Mammary epithelial cell (primary cell): ENCODE data around the gene DGKZ.

Source experiments
- CTCF ChIP-seq, 2 donors: IDR thresholded peaks in 1 of 2; conservative IDR thresholded peaks in 1 of 2; 2 replicates each; pipeline ENCODE4 v1.5.1; 2011 to 2012; ENCODE audit warnings: inconsistent platforms in 2 of 2, low read length in 2 of 2, mild to moderate bottlenecking in 2 of 2, control low read depth in 1 of 2, low read depth in 1 of 2; ENCODE audit not compliant: insufficient read depth in 1 of 2; ENCODE audit errors: extremely low read depth in 1 of 2
- EZH2 ChIP-seq: IDR thresholded peaks from 2 replicates; pipeline ENCODE4 v1.6.1; 2012; ENCODE audit warnings: low read length, inconsistent platforms, borderline replicate concordance

DNA sequence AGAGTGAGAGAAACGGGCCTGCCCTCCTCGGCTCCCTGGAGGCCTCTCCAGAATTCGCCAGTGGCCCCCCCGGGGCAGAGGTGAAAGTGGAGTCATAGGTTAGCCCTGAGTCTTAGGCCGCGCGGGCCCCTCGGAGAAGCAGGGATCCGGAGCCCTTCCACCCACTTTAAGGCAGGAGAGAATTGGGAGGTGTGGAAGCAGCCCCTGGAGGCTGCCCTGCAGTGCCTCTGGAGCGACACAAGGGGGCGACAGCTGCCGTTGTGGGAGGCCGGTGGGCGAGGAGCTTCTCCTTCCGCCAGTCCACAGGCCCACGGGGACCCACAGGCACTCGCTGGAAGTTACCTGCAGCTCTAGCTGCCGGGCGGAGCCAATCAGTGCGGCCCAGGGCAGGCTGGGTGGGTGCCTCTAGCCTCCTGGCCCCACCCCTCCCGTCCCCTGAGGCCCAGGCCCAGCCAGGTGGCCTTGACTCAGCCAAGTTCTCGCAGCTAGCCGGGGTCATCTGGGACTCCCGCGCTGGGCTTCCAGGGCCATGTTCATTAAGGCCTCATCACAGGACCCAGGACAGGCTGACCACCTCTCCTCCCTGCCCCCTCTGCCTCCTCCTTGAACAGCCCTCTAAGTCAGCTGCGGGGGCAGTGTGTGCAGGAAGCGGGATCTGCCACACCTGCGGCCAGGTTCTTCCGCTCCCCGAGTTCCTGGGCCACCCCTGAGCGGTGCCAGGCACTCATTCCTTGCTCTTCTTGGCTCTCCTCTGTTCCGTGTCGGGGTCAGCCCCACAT is 5.0 kb downstream of the DGKZ start:
- TF ChIP-seq CTCF (conservative IDR thresholded peaks at IDR 0.05 in 1 of 2, IDR thresholded peaks at IDR 0.05 in 1 of 2; ENCODE audit: extremely low read depth in 1 of 2, insufficient read depth in 1 of 2, low read depth in 1 of 2, low read length in 2 of 2) = peak; percentile 96 to 97
- TF ChIP-seq EZH2 = no peak
